WTC11 (cell line): Measurements from ENCODE around the gene CFAP298. TPM values are rescaled to one million over a fixed set of nuclear protein-coding genes. Genes with fewer than 3 reads are reported as not detected.
"Not testable (repeated sequence)": the region's sequence is repeated elsewhere in the genome, so short reads cannot be mapped to it uniquely, and the experiment has no call there.

Source experiments
- ATAC-seq: fragments of 200-7000 bp; cut with Tn5 transposase; 2 replicates; pipeline ENCODE4 v1.10.0; 2021; ENCODE audit warnings: mild to moderate bottlenecking, moderate library complexity
- CTCF ChIA-PET: fragments of 300-600 bp; sonication (Branson Sonifier 250); formaldehyde crosslinking; loops from one replicate; lab custom pipeline; 2021; ENCODE audit warnings: antibody characterized with exemption; lab: Charles Lee
- POLR2A ChIA-PET: fragments of 350-600 bp; sonication (Branson Sonifier 250); formaldehyde crosslinking; loops from one replicate; lab custom pipeline; 2021; ENCODE audit warnings: antibody characterized with exemption; lab: Charles Lee
- DNase-seq: peaks from one replicate; pipeline ENCODE4 v3.0.0; 2021; ENCODE audit warnings: low spot score
- H3K27ac Mint-ChIP-seq: 2 replicates; pipeline ENCODE4 v1.8.0; 2021; ENCODE audit warnings: mixed read lengths
- H3K27me3 Mint-ChIP-seq: 2 replicates; pipeline ENCODE4 v1.8.0; 2021; ENCODE audit warnings: low read depth, mild to moderate bottlenecking, moderate library complexity, mixed read lengths
- H3K36me3 Mint-ChIP-seq: 2 replicates; pipeline ENCODE4 v1.8.0; 2021; ENCODE audit warnings: mixed read lengths
- H3K4me1 Mint-ChIP-seq: 2 replicates; pipeline ENCODE4 v1.8.0; 2022; ENCODE audit warnings: mixed read lengths
- H3K4me3 Mint-ChIP-seq: 2 replicates; pipeline ENCODE4 v1.8.0; 2021; ENCODE audit warnings: mild to moderate bottlenecking, moderate library complexity, mixed read lengths
- H3K9me3 Mint-ChIP-seq: 2 replicates; pipeline ENCODE4 v1.8.0; 2021; ENCODE audit warnings: mixed read lengths
- ATF2 ChIP-seq: sonication (generic); formaldehyde crosslinking; IDR thresholded peaks from 2 replicates; pipeline ENCODE4 v1.8.1; 2022; ENCODE audit warnings: low read depth, missing genetic modification reagents, borderline replicate concordance
- CREB1 ChIP-seq: sonication (generic); formaldehyde crosslinking; IDR thresholded peaks from 2 replicates; pipeline ENCODE4 v1.8.0; 2023; ENCODE audit warnings: mild to moderate bottlenecking, missing genetic modification reagents
- E2F5 ChIP-seq: sonication (generic); formaldehyde crosslinking; IDR thresholded peaks from 2 replicates; pipeline ENCODE4 v1.8.1; 2022; ENCODE audit warnings: mild to moderate bottlenecking, moderate library complexity, missing genetic modification reagents
- EMX1 ChIP-seq: fragments of 250-450 bp; sonication (Bioruptor Pico); IDR thresholded peaks from 2 replicates; pipeline ENCODE4 v1.8.0; 2021; ENCODE audit warnings: mild to moderate bottlenecking
- ERG ChIP-seq: fragments of 250-450 bp; sonication (Bioruptor Pico); IDR thresholded peaks from 2 replicates; pipeline ENCODE4 v1.8.0; 2021; ENCODE audit warnings: mild to moderate bottlenecking
- ETV6 ChIP-seq: sonication (generic); formaldehyde crosslinking; IDR thresholded peaks from 2 replicates; pipeline ENCODE4 v1.8.1; 2022; ENCODE audit warnings: mild to moderate bottlenecking, missing genetic modification reagents
- FOXK1 ChIP-seq: sonication (generic); formaldehyde crosslinking; IDR thresholded peaks from 2 replicates; pipeline ENCODE4 v1.8.0; 2022; ENCODE audit warnings: mild to moderate bottlenecking, moderate library complexity, missing genetic modification reagents
- FOXP1 ChIP-seq: sonication (generic); formaldehyde crosslinking; IDR thresholded peaks from 2 replicates; pipeline ENCODE4 v1.8.0; 2022; ENCODE audit warnings: missing genetic modification reagents, mild to moderate bottlenecking, moderate library complexity, borderline replicate concordance
- GABPB1 ChIP-seq: sonication (generic); formaldehyde crosslinking; IDR thresholded peaks from 2 replicates; pipeline ENCODE4 v1.8.1; 2023; ENCODE audit warnings: mild to moderate bottlenecking, missing genetic modification reagents
- GRHL2 ChIP-seq: fragments of 250-450 bp; sonication (Bioruptor Pico); IDR thresholded peaks from 2 replicates; pipeline ENCODE4 v1.8.0; 2022; ENCODE audit warnings: mild to moderate bottlenecking, moderate library complexity; ENCODE audit not compliant: insufficient replicate concordance, severe bottlenecking
- GTF2I ChIP-seq: fragments of 250-450 bp; sonication (Bioruptor Pico); conservative IDR thresholded peaks from 2 replicates; pipeline ENCODE4 v1.4.0; 2021; ENCODE audit warnings: mild to moderate bottlenecking
- JAZF1 ChIP-seq: fragments of 250-450 bp; sonication (Bioruptor Pico); IDR thresholded peaks from 2 replicates; pipeline ENCODE4 v1.9.0; 2021; ENCODE audit warnings: moderate library complexity, mild to moderate bottlenecking, inconsistent platforms
- KAT7 ChIP-seq: sonication (generic); formaldehyde crosslinking; IDR thresholded peaks from 2 replicates; pipeline ENCODE4 v1.8.1; 2023; ENCODE audit warnings: missing genetic modification reagents, mild to moderate bottlenecking, borderline replicate concordance
- MAX ChIP-seq: sonication (generic); formaldehyde crosslinking; IDR thresholded peaks from 2 replicates; pipeline ENCODE4 v1.8.0; 2022; ENCODE audit warnings: mild to moderate bottlenecking, missing genetic modification reagents
- OVOL2 ChIP-seq: fragments of 250-450 bp; sonication (Bioruptor Pico); IDR thresholded peaks from 2 replicates; pipeline ENCODE4 v1.9.0; 2021; ENCODE audit warnings: mild to moderate bottlenecking, borderline replicate concordance
- PREB ChIP-seq: sonication (generic); formaldehyde crosslinking; IDR thresholded peaks from 2 replicates; pipeline ENCODE4 v1.8.1; 2022; ENCODE audit warnings: mild to moderate bottlenecking, missing genetic modification reagents, moderate library complexity, borderline replicate concordance
- SMAD4 ChIP-seq: sonication (generic); formaldehyde crosslinking; IDR thresholded peaks from 2 replicates; pipeline ENCODE4 v1.8.0; 2022; ENCODE audit warnings: mild to moderate bottlenecking, missing genetic modification reagents
- SP1 ChIP-seq: sonication (generic); formaldehyde crosslinking; conservative IDR thresholded peaks from 2 replicates; pipeline ENCODE4 v1.8.1; 2022; ENCODE audit warnings: missing genetic modification reagents
- TCF7 ChIP-seq: sonication (generic); formaldehyde crosslinking; IDR thresholded peaks from 2 replicates; pipeline ENCODE4 v1.8.0; 2022; ENCODE audit warnings: mild to moderate bottlenecking, low read depth, missing genetic modification reagents, moderate library complexity
- TEAD1 ChIP-seq: sonication (generic); formaldehyde crosslinking; IDR thresholded peaks from 2 replicates; pipeline ENCODE4 v1.8.0; 2022; ENCODE audit warnings: mild to moderate bottlenecking, missing genetic modification reagents
- ZNF121 ChIP-seq: sonication (generic); formaldehyde crosslinking; IDR thresholded peaks from 2 replicates; pipeline ENCODE4 v1.8.0; 2023; ENCODE audit warnings: missing genetic modification reagents
- ZNF232 ChIP-seq: sonication (generic); formaldehyde crosslinking; IDR thresholded peaks from 2 replicates; pipeline ENCODE4 v1.8.0; 2022; ENCODE audit warnings: mild to moderate bottlenecking, missing genetic modification reagents
- ZNF263 ChIP-seq: sonication (generic); formaldehyde crosslinking; IDR thresholded peaks from 2 replicates; pipeline ENCODE4 v1.8.1; 2022; ENCODE audit warnings: low read depth, mild to moderate bottlenecking, moderate library complexity, missing genetic modification reagents
- ZNF416 ChIP-seq: fragments of 250-450 bp; sonication (Bioruptor Pico); IDR thresholded peaks from 2 replicates; pipeline ENCODE4 v1.9.0; 2021; ENCODE audit warnings: mild to moderate bottlenecking, inconsistent platforms
- ZNF425 ChIP-seq: fragments of 250-450 bp; sonication (Bioruptor Pico); conservative IDR thresholded peaks from 2 replicates; pipeline ENCODE4 v1.9.0; 2021; ENCODE audit warnings: mild to moderate bottlenecking
- ZSCAN18 ChIP-seq: fragments of 250-450 bp; sonication (Bioruptor Pico); IDR thresholded peaks from 2 replicates; pipeline ENCODE4 v2.1.2; 2022; ENCODE audit warnings: mild to moderate bottlenecking, moderate library complexity
- total RNA-seq: library from RNA; stranded (reverse); gene quantifications from 3 replicates; pipeline ENCODE4 v1.2.3, GENCODE V29; 2021

The CFAP298 gene
- total RNA-seq, 1 experiment from 2014 or later, result 98.1 TPM

- TF ChIP-seq ATF2, result no peak
- no peak for TF ChIP-seq GTF2I (CRISPR knock-in tag)
- peak; percentile 62; the same call in 1 of the 2 replicates for TF ChIP-seq GABPB1 (CRISPR knock-in tag)
- TF ChIP-seq ZNF416, result no peak
- peak; percentile 95 for TF ChIP-seq ETV6
- TF ChIP-seq EMX1 (CRISPR knock-in tag), result no peak
- TF ChIP-seq ZNF232 (CRISPR knock-in tag), result 0 out of 2 replicates have a peak, but pooled peaks have one; percentile 43
- TF ChIP-seq ZNF121 (CRISPR knock-in tag), result no peak
- no peak for TF ChIP-seq ZNF263 (CRISPR knock-in tag)
- no peak for TF ChIP-seq OVOL2 (CRISPR knock-in tag)
- TF ChIP-seq SMAD4 (CRISPR knock-in tag), result peak; percentile 46; the same call in 1 of the 2 replicates
- TF ChIP-seq ZNF425 (CRISPR knock-in tag), result no peak
- TF ChIP-seq E2F5, result 0 out of 2 replicates have a peak, but pooled peaks have one; percentile 41
- TF ChIP-seq GRHL2 (CRISPR knock-in tag), result no peak
- 0 out of 2 replicates have a peak, but pooled peaks have one; percentile 18 for TF ChIP-seq TCF7 (CRISPR knock-in tag)
- no peak for TF ChIP-seq FOXP1
- TF ChIP-seq ERG (CRISPR knock-in tag), result no peak
- TF ChIP-seq CREB1 (CRISPR knock-in tag), result peak; percentile 12; the same call in 1 of the 2 replicates
- peak; percentile 90 for TF ChIP-seq TEAD1 (CRISPR knock-in tag)
- no peak for TF ChIP-seq JAZF1
- TF ChIP-seq SP1 (CRISPR knock-in tag), result peak; percentile 51; the same call in 1 of the 2 replicates
- TF ChIP-seq KAT7 (CRISPR knock-in tag), result peak; percentile 76
- TF ChIP-seq MAX (CRISPR knock-in tag), result peak; percentile 71
- peak; percentile 80 for TF ChIP-seq FOXK1 (CRISPR knock-in tag)
- TF ChIP-seq PREB, result no peak
- TF ChIP-seq ZSCAN18, result no peak
These were observed at the start of gene CFAP298 (continued) for GRCh38 chr21:32612075-32612998.

GRCh38 chr21:32661026-32661782 lies 49.0 kb upstream of the CFAP298 start:
- H3K27me3 Mint-ChIP-seq, DNase-seq, H3K4me3 Mint-ChIP-seq, ATAC-seq, H3K27ac Mint-ChIP-seq, H3K4me1 Mint-ChIP-seq, POLR2A ChIA-PET: not testable (repeated sequence)
- Mint-ChIP-seq H3K9me3 (peaks cover 45% of the 10 kb centered on the region), H3K36me3 (peaks cover 44% of the 10 kb centered on the region)
- CTCF ChIA-PET, result interaction anchor here (0.6 to 0.7 kb wide), 2 partner anchors 66 to 783 kb away, joined by 3 to 6 read pairs; no protein-coding TSS in a partner anchor
